DND-41 (cell line): ENCODE data around the gene SIRT3.
"Not testable (repeated sequence)": the region's sequence is repeated elsewhere in the genome, so short reads cannot be mapped to it uniquely, and the experiment has no call there.

Source experiments
- ATAC-seq: fragments of 200-7000 bp; cut with Tn5 transposase; 3 replicates; pipeline ENCODE4 v1.9.1; 2021; ENCODE audit warnings: low read depth; ENCODE audit not compliant: insufficient read depth
- DNase-seq: peaks from one replicate; pipeline ENCODE4 v3.0.0-alpha.2; 2020
- H2AFZ ChIP-seq: 2 replicates; pipeline ENCODE4 v1.6.0; 2012; ENCODE audit warnings: low read depth, low read length
- H3K27ac ChIP-seq: 2 replicates; pipeline ENCODE4 v1.5.1; 2012; ENCODE audit warnings: low read length, inconsistent platforms
- H3K27me3 ChIP-seq: fragments of 200-600 bp; sonication (generic); 2 replicates; pipeline ENCODE4 v1.6.0; 2012; ENCODE audit warnings: low read length, mild to moderate bottlenecking, inconsistent platforms; ENCODE audit not compliant: insufficient read depth, poor library complexity
- H3K36me3 ChIP-seq: 2 replicates; pipeline ENCODE4 v1.5.1; 2012; ENCODE audit warnings: low read length, inconsistent platforms; ENCODE audit not compliant: insufficient read depth
- H3K4me1 ChIP-seq: 2 replicates; pipeline ENCODE4 v1.5.1; 2012; ENCODE audit warnings: mild to moderate bottlenecking, low read length; ENCODE audit not compliant: insufficient read depth
- H3K4me2 ChIP-seq: 2 replicates; pipeline ENCODE4 v1.6.0; 2012; ENCODE audit warnings: mild to moderate bottlenecking, moderate library complexity, low read length, inconsistent platforms; ENCODE audit not compliant: insufficient read depth
- H3K4me3 ChIP-seq, 2 experiments: fragments of 200-600 bp in 1 of 2; shearing (Covaris generic) in 1 of 2; 2 replicates each; pipeline ENCODE4 v1.5.1; 2012 to 2016; ENCODE audit warnings: inconsistent platforms in 2 of 2, low read length in 2 of 2, mild to moderate bottlenecking in 2 of 2, low read depth in 1 of 2, moderate library complexity in 1 of 2
- H3K79me2 ChIP-seq: 2 replicates; pipeline ENCODE4 v1.6.0; 2012; ENCODE audit warnings: low read length, inconsistent platforms; ENCODE audit not compliant: insufficient read depth
- H3K9ac ChIP-seq: 2 replicates; pipeline ENCODE4 v1.6.0; 2012; ENCODE audit warnings: low read depth, mild to moderate bottlenecking, inconsistent platforms, low read length, moderate library complexity
- H3K9me3 ChIP-seq: 2 replicates; pipeline ENCODE4 v1.5.1; 2012; ENCODE audit warnings: low read length, moderate library complexity, mild to moderate bottlenecking, inconsistent platforms; ENCODE audit not compliant: insufficient read depth, severe bottlenecking
- H4K20me1 ChIP-seq: 2 replicates; pipeline ENCODE4 v1.6.0; 2012; ENCODE audit warnings: low read length; ENCODE audit not compliant: insufficient read depth
- EZH2 ChIP-seq: IDR thresholded peaks from 3 replicates; pipeline ENCODE4 v1.6.1; 2012; ENCODE audit warnings: borderline replicate concordance, low read depth, mild to moderate bottlenecking, moderate library complexity, low read length, inconsistent platforms; ENCODE audit not compliant: severe bottlenecking
- TF ChIP-seq, protein P1 (sequence below): IDR thresholded peaks from 2 replicates; pipeline ENCODE4 v1.5.1; 2012; ENCODE audit warnings: borderline replicate concordance, low read length, moderate library complexity, mild to moderate bottlenecking; ENCODE audit not compliant: poor library complexity, severe bottlenecking; ENCODE audit errors: extremely low read depth

Gene SIRT3

DNA sequence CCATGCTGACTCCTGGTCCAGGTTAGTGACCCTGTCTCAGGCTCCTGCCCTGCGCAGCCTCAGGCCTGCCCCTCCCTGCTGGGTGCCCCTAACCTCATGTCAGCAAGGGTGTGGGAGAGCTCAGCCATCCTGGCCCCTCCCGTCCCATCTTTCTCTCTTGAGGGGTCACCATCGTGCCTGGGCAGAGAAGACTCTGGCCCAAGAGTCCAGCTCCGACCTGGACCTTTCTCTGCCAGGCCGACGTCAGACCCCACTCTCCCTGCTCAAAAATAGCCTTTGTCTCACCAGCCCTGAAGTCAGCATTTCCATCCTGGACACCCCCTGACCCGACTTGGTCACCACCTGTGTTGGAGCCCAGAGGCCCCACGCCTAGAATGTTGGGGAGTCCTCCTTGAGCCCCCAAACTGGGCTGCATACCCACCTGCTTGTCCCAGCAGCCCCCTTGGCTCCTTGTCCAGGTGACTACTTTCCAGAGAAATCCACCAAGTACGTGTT is 38.4 kb downstream of the SIRT3 start:
- H3K27ac ChIP-seq, result no peak overlapping the region
- H3K4me1 ChIP-seq, result no peaks in the 10 kb centered on the region
- no peak overlapping the region for H3K9ac ChIP-seq
- no peak for ATAC-seq
- H3K4me2 ChIP-seq, result no peak overlapping the region
- H3K27me3 ChIP-seq, result no peaks in the 10 kb centered on the region
- 0 out of 2 replicates have a peak, but pooled peaks cover 6% of the 10 kb centered on the region for H4K20me1 ChIP-seq
- no peak overlapping the region for H3K4me3 ChIP-seq
- no peaks in the 10 kb centered on the region for H3K9me3 ChIP-seq
- DNase-seq, result no peak
- no peaks in the 10 kb centered on the region for H3K36me3 ChIP-seq
- H3K79me2 ChIP-seq, result no peaks in the 10 kb centered on the region
- H2AFZ ChIP-seq, result no peak overlapping the region
- TF ChIP-seq, protein P1, sequence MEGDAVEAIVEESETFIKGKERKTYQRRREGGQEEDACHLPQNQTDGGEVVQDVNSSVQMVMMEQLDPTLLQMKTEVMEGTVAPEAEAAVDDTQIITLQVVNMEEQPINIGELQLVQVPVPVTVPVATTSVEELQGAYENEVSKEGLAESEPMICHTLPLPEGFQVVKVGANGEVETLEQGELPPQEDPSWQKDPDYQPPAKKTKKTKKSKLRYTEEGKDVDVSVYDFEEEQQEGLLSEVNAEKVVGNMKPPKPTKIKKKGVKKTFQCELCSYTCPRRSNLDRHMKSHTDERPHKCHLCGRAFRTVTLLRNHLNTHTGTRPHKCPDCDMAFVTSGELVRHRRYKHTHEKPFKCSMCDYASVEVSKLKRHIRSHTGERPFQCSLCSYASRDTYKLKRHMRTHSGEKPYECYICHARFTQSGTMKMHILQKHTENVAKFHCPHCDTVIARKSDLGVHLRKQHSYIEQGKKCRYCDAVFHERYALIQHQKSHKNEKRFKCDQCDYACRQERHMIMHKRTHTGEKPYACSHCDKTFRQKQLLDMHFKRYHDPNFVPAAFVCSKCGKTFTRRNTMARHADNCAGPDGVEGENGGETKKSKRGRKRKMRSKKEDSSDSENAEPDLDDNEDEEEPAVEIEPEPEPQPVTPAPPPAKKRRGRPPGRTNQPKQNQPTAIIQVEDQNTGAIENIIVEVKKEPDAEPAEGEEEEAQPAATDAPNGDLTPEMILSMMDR, result no peak
- no peak for TF ChIP-seq EZH2

DNA sequence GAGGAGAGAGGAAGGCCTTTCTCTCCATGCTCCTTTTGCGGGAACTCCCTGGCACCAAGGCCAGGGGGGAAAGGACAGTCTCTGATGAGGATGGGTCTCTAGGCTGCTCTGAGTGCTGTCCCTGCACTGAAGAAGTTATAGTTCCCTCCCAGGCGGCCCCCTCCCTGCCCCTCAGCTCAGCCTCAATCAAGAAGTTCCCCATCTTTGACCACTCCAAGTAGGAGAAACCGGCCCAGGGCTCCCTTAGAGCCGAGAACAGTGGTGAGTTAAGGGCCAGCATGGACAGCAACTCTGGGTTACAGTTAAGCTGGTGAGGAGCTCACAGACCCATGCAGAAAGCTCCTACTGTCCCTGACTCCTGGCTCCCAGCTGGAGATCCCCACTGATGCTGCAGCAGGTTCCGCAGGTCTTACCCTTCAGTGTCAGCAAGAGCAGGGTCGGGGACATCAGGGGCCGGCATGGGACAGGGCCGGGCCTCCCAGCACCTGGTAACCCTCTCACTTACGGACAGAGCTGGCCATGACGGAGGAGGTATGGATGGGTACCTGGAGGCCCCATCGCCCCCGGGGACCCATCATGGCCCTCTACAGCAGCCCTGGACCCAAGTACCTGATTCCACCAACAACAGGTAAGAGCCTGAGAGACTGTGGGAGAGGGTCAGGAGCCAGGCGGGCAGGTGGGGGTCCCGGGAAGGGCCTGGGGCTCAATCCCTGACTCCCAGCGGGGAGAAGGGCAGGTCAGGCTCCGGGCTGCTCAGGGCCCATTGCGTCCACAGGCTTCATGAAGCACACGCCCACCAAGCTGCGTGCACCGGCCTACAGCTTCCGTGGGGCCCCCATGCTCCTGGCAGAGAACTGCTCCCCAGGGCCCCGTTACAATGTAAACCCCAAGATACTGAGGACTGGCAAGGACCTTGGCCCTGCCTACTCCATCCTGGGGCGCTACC is 39.1 kb downstream of the SIRT3 start:
- Histone ChIP-seq H3K4me1 (peaks cover 5% of the 10 kb centered on the region), H3K4me3 (no peak overlapping the region), H4K20me1 (0 out of 2 replicates have a peak, but pooled peaks cover 6% of the 10 kb centered on the region), H3K27me3 (no peaks in the 10 kb centered on the region), H3K9me3 (no peaks in the 10 kb centered on the region), H3K36me3 (no peaks in the 10 kb centered on the region), H2AFZ (no peak overlapping the region), H3K79me2 (no peaks in the 10 kb centered on the region), H3K27ac (no peak overlapping the region), H3K9ac (no peak overlapping the region), H3K4me2 (no peak overlapping the region)
- no peak for ATAC-seq
- no peak for DNase-seq
- TF ChIP-seq EZH2, result no peak
- TF ChIP-seq, protein P1, result no peak

DNA sequence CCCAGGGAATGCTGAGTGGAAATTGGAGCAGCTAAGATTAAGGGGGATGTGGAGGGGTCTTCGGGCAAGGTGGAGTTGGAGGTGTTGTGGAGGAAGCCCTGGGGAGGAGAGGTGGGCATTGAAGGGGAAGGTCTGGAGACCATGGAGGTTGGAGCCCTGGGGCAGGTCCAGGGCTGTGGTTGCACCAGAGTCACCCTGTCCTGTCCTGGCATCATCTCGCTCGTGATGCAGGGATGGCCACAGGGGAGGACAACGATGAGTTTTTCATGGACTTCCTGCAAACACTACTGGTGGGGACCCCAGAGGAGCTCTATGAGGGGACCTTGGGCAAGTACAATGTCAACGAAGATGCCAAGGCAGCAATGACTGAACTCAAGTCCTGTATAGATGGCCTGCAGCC is 42.7 kb downstream of the SIRT3 start:
- H3K9me3 ChIP-seq, H2AFZ ChIP-seq, H3K4me3 ChIP-seq, ATAC-seq, H3K36me3 ChIP-seq, H3K9ac ChIP-seq, H3K4me2 ChIP-seq, H3K27ac ChIP-seq, H3K79me2 ChIP-seq, H4K20me1 ChIP-seq, H3K27me3 ChIP-seq: not testable (repeated sequence)
- peak; percentile 5 for DNase-seq
- H3K4me1 ChIP-seq, result peaks cover 10% of the 10 kb centered on the region

DNA sequence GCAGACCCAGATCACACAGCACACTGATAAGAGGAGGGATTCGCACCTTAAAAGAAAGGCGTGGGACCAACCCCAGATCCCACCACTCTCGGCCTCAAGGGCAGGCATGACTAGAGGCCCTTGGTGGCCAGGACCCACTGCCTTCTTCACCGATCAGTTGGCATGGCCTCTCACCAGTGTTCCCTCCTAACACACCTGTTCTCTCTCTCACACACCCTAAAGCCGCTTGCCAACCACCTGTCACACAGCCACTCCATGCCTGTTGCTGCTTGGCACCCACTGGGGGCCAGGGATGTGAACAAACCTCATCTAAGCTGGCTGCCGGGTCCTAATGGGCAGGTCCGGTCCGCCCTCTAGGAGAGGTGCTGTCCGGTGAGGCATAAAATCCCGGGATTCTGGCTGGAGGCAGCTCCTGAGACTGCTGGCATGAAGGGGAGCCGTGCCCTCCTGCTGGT is 43.4 kb downstream of the SIRT3 start, which contains the start of gene SCGB1C1:
Gene SCGB1C1 (plus strand): TSS at position 405 of the 455 bp plus-strand sequence. CDS start 22 bp downstream, at position 427.
- not testable (repeated sequence) for H3K36me3 ChIP-seq, H4K20me1 ChIP-seq, ATAC-seq, H3K9me3 ChIP-seq, H3K4me3 ChIP-seq, DNase-seq, H3K27me3 ChIP-seq, H3K4me2 ChIP-seq, H3K79me2 ChIP-seq, H3K27ac ChIP-seq, H2AFZ ChIP-seq, H3K9ac ChIP-seq
- H3K4me1 ChIP-seq, result peaks cover 10% of the 10 kb centered on the region
